ENCODE measurements around the gene GAPVD1.

GAPVD1 gene

DNA sequence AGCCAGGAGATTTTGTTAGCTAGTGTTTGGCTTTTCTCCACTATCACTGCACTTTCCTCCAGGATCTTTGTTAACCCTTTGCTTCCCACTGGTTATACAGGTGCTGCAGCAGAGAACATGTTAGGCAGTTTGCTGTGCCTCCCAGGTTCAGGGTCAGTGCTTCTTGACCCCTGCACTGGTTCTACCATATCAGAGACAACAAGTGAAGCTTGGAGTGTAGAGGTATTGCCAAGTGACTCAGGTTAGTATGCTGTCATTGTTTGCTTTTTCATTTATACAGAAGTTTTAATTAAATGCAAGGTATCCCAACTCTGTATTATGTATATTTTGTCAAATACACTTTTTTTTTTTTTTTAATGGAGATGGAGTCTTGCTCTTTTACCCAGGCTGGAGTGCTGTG is 68.4 kb downstream of the GAPVD1 start:
- H3K4me1 ChIP-seq (ENCODE audit: low read length) = peaks cover 20% of the 10 kb centered on the region
- H4K20me1 ChIP-seq (ENCODE audit: insufficient read depth, low read length) = no peaks in the 10 kb centered on the region
- H3K4me3 ChIP-seq (ENCODE audit: low read length) = no peak overlapping the region
- no peak for DNase-seq
- H3K27me3 ChIP-seq (replicated peaks; ENCODE audit: insufficient read depth, low read length) = no peaks in the 10 kb centered on the region
- H3K4me2 ChIP-seq (ENCODE audit: low read depth, low read length) = no peak overlapping the region
- H3K9ac ChIP-seq (ENCODE audit: low read length) = no peak overlapping the region
- no peak for TF ChIP-seq EZH2phosphoT487 (IDR thresholded peaks at IDR 0.05; ENCODE audit: low read length)
- no peak for TF ChIP-seq EZH2 (optimal IDR thresholded peaks at IDR 0.05; ENCODE audit: low read depth, low read length)
- TF ChIP-seq, protein P1, sequence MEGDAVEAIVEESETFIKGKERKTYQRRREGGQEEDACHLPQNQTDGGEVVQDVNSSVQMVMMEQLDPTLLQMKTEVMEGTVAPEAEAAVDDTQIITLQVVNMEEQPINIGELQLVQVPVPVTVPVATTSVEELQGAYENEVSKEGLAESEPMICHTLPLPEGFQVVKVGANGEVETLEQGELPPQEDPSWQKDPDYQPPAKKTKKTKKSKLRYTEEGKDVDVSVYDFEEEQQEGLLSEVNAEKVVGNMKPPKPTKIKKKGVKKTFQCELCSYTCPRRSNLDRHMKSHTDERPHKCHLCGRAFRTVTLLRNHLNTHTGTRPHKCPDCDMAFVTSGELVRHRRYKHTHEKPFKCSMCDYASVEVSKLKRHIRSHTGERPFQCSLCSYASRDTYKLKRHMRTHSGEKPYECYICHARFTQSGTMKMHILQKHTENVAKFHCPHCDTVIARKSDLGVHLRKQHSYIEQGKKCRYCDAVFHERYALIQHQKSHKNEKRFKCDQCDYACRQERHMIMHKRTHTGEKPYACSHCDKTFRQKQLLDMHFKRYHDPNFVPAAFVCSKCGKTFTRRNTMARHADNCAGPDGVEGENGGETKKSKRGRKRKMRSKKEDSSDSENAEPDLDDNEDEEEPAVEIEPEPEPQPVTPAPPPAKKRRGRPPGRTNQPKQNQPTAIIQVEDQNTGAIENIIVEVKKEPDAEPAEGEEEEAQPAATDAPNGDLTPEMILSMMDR (IDR thresholded peaks at IDR 0.05; ENCODE audit: low read length) = no peak
- H3K9me2 ChIP-seq (replicated peaks; ENCODE audit: insufficient read depth, low read length) = no peaks in the 10 kb centered on the region
- peaks cover 17% of the 10 kb centered on the region for H3F3A ChIP-seq (ENCODE audit: insufficient read depth, low read length)
- no peaks in the 10 kb centered on the region for H3K79me2 ChIP-seq (ENCODE audit: low read length)
- H3K36me3 ChIP-seq (replicated peaks; ENCODE audit: insufficient read depth, low read length) = no peaks in the 10 kb centered on the region; the same call in 1 of the 2 replicates
- no peaks in the 10 kb centered on the region for H3K9me3 ChIP-seq (replicated peaks; ENCODE audit: insufficient read depth, low read length)
- no peak overlapping the region for H3K27ac ChIP-seq (ENCODE audit: low read length)
- no peak overlapping the region for H2AFZ ChIP-seq (ENCODE audit: low read length)

DNA sequence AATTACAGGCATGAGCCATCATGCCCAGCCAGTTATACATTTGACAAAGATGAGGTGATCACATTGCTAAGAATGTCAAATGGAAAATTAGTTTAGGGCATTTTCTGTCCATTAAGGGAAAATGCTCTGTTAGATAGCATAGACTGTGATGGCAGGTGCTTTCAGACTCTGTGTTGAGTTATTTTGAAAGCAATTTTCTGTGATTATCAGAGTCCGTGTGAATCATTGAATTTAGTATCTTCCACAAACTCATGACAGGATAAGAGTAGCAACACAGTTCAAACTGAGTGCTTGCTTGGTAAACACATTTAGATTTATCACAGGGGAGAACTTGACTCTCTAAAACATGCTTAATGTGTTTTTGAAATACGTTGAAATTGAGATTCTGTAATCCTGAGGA is 69.0 kb downstream of the GAPVD1 start:
- Histone ChIP-seq H3K4me1 (ENCODE audit: low read length) (peaks cover 20% of the 10 kb centered on the region), H3K9ac (ENCODE audit: low read length) (no peak overlapping the region), H4K20me1 (ENCODE audit: insufficient read depth, low read length) (no peaks in the 10 kb centered on the region), H3K27me3 (replicated peaks; ENCODE audit: insufficient read depth, low read length) (no peaks in the 10 kb centered on the region), H3K4me3 (ENCODE audit: low read length) (no peak overlapping the region), H3K9me2 (replicated peaks; ENCODE audit: insufficient read depth, low read length) (no peaks in the 10 kb centered on the region), H3K36me3 (replicated peaks; ENCODE audit: insufficient read depth, low read length) (no peaks in the 10 kb centered on the region; the same call in 1 of the 2 replicates), H3K27ac (ENCODE audit: low read length) (no peak overlapping the region), H3F3A (ENCODE audit: insufficient read depth, low read length) (peaks cover 17% of the 10 kb centered on the region), H3K9me3 (replicated peaks; ENCODE audit: insufficient read depth, low read length) (no peaks in the 10 kb centered on the region), H3K4me2 (ENCODE audit: low read depth, low read length) (no peak overlapping the region), H3K79me2 (ENCODE audit: low read length) (no peaks in the 10 kb centered on the region), H2AFZ (ENCODE audit: low read length) (no peak overlapping the region)
- no peak for TF ChIP-seq EZH2phosphoT487 (IDR thresholded peaks at IDR 0.05; ENCODE audit: low read length)
- TF ChIP-seq EZH2 (optimal IDR thresholded peaks at IDR 0.05; ENCODE audit: low read depth, low read length) = no peak
- TF ChIP-seq, protein P1 (IDR thresholded peaks at IDR 0.05; ENCODE audit: low read length) = no peak
- DNase-seq = no peak

DNA sequence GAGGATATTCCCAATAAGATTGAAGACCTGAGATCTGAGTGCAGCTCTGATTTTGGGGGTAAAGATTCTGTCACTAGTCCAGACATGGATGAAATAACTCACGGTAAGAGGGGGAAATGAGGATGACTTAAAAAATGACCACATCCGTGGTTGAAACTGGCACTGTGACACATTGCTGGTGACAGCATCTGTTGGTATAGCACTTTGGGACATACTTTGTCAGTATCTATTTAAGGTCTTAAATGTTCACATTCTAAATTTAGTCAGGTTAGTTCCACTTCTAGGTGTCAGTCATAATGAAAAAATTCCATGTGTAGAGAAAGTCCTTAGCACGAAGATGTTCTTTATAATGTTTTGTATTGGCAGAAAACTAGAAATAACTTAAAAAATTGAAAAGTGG is 70.9 kb downstream of the GAPVD1 start:
- Histone ChIP-seq H3K27ac (ENCODE audit: low read length) (peak overlapping the region; percentile 69), H2AFZ (ENCODE audit: low read length) (no peak overlapping the region), H3K4me2 (ENCODE audit: low read depth, low read length) (peak overlapping the region; percentile 24), H3K36me3 (replicated peaks; ENCODE audit: insufficient read depth, low read length) (no peaks in the 10 kb centered on the region; the same call in 1 of the 2 replicates), H3K79me2 (ENCODE audit: low read length) (no peaks in the 10 kb centered on the region), H3F3A (ENCODE audit: insufficient read depth, low read length) (peaks cover 17% of the 10 kb centered on the region), H3K9me3 (replicated peaks; ENCODE audit: insufficient read depth, low read length) (no peaks in the 10 kb centered on the region), H3K4me3 (ENCODE audit: low read length) (no peak overlapping the region), H3K9me2 (replicated peaks; ENCODE audit: insufficient read depth, low read length) (no peaks in the 10 kb centered on the region), H3K4me1 (ENCODE audit: low read length) (peaks cover 20% of the 10 kb centered on the region), H3K27me3 (replicated peaks; ENCODE audit: insufficient read depth, low read length) (no peaks in the 10 kb centered on the region), H3K9ac (ENCODE audit: low read length) (no peak overlapping the region), H4K20me1 (ENCODE audit: insufficient read depth, low read length) (no peaks in the 10 kb centered on the region)
- peak; percentile 82 for DNase-seq
- TF ChIP-seq EZH2phosphoT487 (IDR thresholded peaks at IDR 0.05; ENCODE audit: low read length) = no peak
- TF ChIP-seq, protein P1 (IDR thresholded peaks at IDR 0.05; ENCODE audit: low read length) = no peak
- TF ChIP-seq EZH2 (optimal IDR thresholded peaks at IDR 0.05; ENCODE audit: low read depth, low read length) = no peak

Measured in MM.1S (cell line).